Dendritic cell treated with granulocyte-macrophage colony-stimulating factor and Interleukin-4, amounts not matched to agents 40 ng/mL and 50 ng/mL, for 4 days (primary cell): ENCODE measurements around the gene SRCIN1.
A peak's percentile ranks its signal among the peaks of the same experiment; 100 is the strongest.
"Not testable (repeated sequence)": the region's sequence is repeated elsewhere in the genome, so short reads cannot be mapped to it uniquely, and the experiment has no call there.

Source experiments
- H3K27ac Mint-ChIP-seq: one replicate; pipeline ENCODE4 v1.8.0; 2022; ENCODE audit warnings: mild to moderate bottlenecking, mixed read lengths
- H3K27me3 Mint-ChIP-seq: one replicate; pipeline ENCODE4 v1.8.0; 2022; ENCODE audit warnings: mild to moderate bottlenecking, mixed read lengths
- H3K36me3 Mint-ChIP-seq: one replicate; pipeline ENCODE4 v1.8.0; 2022; ENCODE audit warnings: low read depth, mixed read lengths
- H3K4me1 Mint-ChIP-seq: one replicate; pipeline ENCODE4 v1.8.0; 2022; ENCODE audit warnings: low read depth, mixed read lengths
- H3K4me3 Mint-ChIP-seq: one replicate; pipeline ENCODE4 v1.8.0; 2022; ENCODE audit warnings: mild to moderate bottlenecking, moderate library complexity, mixed read lengths
- H3K9me3 Mint-ChIP-seq: one replicate; pipeline ENCODE4 v1.8.0; 2022; ENCODE audit warnings: mixed read lengths
- intact Hi-C: fragments of 100-400 bp; cut with micrococcal nuclease; formaldehyde crosslinking; loops from one replicate; pipeline ENCODE4 v1.15.0; 2022

SRCIN1 gene

DNA sequence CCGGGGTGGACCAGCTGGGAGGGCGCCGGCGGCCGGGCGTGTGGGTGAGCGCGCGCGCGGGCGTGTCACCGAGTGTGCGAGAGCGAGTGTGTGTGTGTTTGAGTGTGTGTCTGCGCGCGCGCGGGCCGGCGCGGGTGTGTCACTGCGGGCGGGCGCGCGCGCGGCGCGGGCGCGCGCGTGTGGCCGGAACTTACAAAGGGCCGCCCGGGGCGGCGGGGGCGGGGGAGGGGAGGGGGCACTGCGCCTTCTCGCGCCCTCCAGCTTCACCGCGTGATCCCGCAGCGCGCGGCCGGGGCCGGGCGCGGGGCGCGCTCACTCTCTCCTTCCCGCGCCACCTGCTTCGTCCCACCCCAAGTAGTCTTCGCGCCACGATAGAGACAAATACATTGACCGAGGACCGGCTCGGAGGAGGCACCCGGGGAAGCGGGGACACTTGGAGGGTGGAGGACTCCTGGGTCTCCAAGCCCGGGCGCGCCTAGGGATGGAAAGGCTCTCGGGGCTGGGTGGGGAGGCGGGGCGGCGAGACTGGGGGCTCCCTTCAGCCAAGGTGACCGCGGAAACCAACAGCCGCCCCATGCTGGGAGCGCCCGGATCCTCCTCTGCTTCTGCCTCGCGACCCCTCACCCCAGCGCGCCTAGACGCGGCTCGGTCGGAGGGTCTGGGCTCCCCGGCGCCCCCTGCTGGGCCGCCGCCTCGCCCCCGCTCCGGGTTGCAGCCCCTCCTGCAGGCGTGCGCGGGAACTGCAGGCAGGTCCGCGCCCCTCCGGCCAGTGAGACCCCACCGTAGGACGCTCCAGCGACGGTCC is at the start of gene SRCIN1:
TSS of gene SRCIN1 (minus strand) at position 112 of the 805 bp plus-strand sequence. CDS start 247 bp downstream, outside the sequence.
- intact Hi-C loops: no loop called here
- Mint-ChIP-seq H3K27me3 (peaks cover 98% of the 10 kb centered on the region), H3K4me1 (peaks cover 26% of the 10 kb centered on the region), H3K9me3 (no peaks in the 10 kb centered on the region), H3K4me3 (peak within 1 kb of the TSS; percentile 66), H3K36me3 (no peaks in the 10 kb centered on the region), H3K27ac (no peak within 1 kb of the TSS)

- H3K4me3 Mint-ChIP-seq: no peak overlapping the region
- intact Hi-C loops: loop anchor here (10.0 kb wide), 1 partner anchor 60 kb away; no protein-coding TSS in a partner anchor
Observed at GRCh38 chr17:38654411-38655398, 49.0 kb upstream of the SRCIN1 start.

GRCh38 chr17:38653679-38654078 is 47.9 kb upstream of the SRCIN1 start:
- H3K9me3 Mint-ChIP-seq: no peaks in the 10 kb centered on the region
- no peak overlapping the region for H3K4me3 Mint-ChIP-seq
- H3K27me3 Mint-ChIP-seq: peaks cover 76% of the 10 kb centered on the region
- H3K27ac Mint-ChIP-seq: no peak overlapping the region
- H3K36me3 Mint-ChIP-seq: no peaks in the 10 kb centered on the region
- intact Hi-C loops: loop anchor here (10.0 kb wide), 1 partner anchor 59 kb away; no protein-coding TSS in a partner anchor
- peaks cover 30% of the 10 kb centered on the region for H3K4me1 Mint-ChIP-seq

More at GRCh38 chr17:38654411-38655398, 49.0 kb upstream of the SRCIN1 start:
- peaks cover 37% of the 10 kb centered on the region for H3K4me1 Mint-ChIP-seq
- H3K9me3 Mint-ChIP-seq: no peaks in the 10 kb centered on the region
- H3K27me3 Mint-ChIP-seq: peaks cover 75% of the 10 kb centered on the region
- no peak overlapping the region for H3K27ac Mint-ChIP-seq
- no peaks in the 10 kb centered on the region for H3K36me3 Mint-ChIP-seq

- H3K36me3 Mint-ChIP-seq: no peaks in the 10 kb centered on the region
- no peak overlapping the region for H3K4me3 Mint-ChIP-seq
- no peaks in the 10 kb centered on the region for H3K9me3 Mint-ChIP-seq
- intact Hi-C loops: loop anchor here (10.0 kb wide), 1 partner anchor 58 kb away; no protein-coding TSS in a partner anchor
- H3K27ac Mint-ChIP-seq: no peak overlapping the region
- peaks cover 26% of the 10 kb centered on the region for H3K4me1 Mint-ChIP-seq
- H3K27me3 Mint-ChIP-seq: peaks cover 71% of the 10 kb centered on the region
Observed at GRCh38 chr17:38653230-38653629, 47.5 kb upstream of the SRCIN1 start.

DNA sequence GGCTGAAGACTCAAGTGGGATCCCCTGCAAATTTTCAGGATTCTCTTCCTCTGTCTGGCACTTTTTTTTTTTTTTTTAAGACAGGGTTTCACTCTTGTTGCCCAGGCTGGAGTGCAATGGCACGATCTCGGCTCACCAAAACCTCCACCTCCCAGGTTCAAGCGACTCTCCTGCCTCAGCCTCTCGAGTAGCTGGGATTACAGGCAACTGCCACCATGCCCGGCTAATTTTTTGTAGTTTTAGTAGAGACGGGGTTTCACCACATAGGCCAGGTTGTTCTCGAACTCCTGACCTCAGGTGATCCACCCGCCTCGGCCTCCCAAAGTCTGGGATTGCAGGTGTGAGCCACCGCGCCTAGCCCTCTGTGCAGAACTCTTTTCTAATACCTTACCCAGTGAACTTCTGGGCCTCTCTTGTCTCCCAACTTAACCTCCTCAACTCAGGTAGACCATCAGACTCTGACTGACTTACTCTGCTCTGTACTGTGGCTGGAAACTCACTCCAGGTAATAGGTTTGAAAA is 45.0 kb upstream of the SRCIN1 start:
- H3K9me3 Mint-ChIP-seq, H3K27ac Mint-ChIP-seq, H3K36me3 Mint-ChIP-seq, H3K4me3 Mint-ChIP-seq: not testable (repeated sequence)
- Mint-ChIP-seq H3K4me1 (peaks cover 10% of the 10 kb centered on the region), H3K27me3 (peaks cover 66% of the 10 kb centered on the region)
- intact Hi-C loops: loop anchor here (10.0 kb wide), 1 partner anchor 56 kb away; no protein-coding TSS in a partner anchor

DNA sequence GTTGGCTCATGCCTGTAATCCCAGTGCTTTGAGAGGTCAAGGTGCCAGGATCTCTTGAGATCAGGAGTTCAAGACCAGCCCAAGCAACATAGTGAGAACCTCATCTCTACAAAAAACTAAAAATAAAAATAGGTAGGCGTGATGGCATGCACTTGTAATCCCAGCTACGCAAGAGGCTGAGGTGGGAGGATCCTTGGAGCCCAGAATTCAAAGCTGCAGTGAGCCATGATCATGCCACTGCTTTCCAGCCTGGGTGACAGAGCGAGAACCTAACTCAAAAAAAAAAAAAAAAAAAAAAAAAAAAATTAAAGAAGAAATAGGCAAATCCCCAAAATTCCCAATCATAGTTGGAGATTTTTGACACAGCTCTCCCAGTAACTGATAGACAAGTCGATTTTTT is 32.2 kb upstream of the SRCIN1 start:
- Mint-ChIP-seq H3K9me3 (no peaks in the 10 kb centered on the region), H3K27me3 (peaks cover 33% of the 10 kb centered on the region), H3K36me3 (no peaks in the 10 kb centered on the region), H3K4me3 (no peak overlapping the region), H3K27ac (no peak overlapping the region), H3K4me1 (no peaks in the 10 kb centered on the region)
- intact Hi-C loops: no loop called here

GRCh38 chr17:38636054-38636453 is 30.3 kb upstream of the SRCIN1 start:
- Mint-ChIP-seq H3K27ac (no peak overlapping the region), H3K4me1 (no peaks in the 10 kb centered on the region)
- intact Hi-C loops: no loop called here

DNA sequence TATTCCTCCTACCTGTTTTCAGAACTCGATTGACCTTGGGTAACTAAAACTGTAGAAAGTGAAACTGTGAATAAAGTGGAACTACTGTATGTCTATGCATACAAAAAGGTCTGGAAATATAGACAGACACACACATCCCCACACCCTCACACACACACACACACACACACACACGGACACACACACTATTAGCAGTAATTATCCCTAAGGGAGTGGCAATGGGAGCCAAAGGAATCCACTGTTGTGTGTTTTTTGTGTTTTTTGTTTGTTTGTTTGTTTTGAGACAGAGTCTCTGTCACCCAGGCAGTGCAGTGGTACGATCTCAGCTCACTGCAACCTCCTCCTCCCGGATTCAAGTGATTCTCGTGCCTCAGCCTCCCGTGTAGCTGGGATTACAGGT is 26.6 kb upstream of the SRCIN1 start:
- Mint-ChIP-seq H3K4me3 (no peak overlapping the region), H3K36me3 (no peaks in the 10 kb centered on the region), H3K27me3 (peaks cover 23% of the 10 kb centered on the region), H3K9me3 (no peaks in the 10 kb centered on the region), H3K27ac (no peak overlapping the region), H3K4me1 (no peaks in the 10 kb centered on the region)
- intact Hi-C loops: no loop called here

More at GRCh38 chr17:38636054-38636453, 30.3 kb upstream of the SRCIN1 start:
- no peak overlapping the region for H3K4me3 Mint-ChIP-seq
- H3K9me3 Mint-ChIP-seq: no peaks in the 10 kb centered on the region
- H3K27me3 Mint-ChIP-seq: peaks cover 27% of the 10 kb centered on the region
- no peaks in the 10 kb centered on the region for H3K36me3 Mint-ChIP-seq

DNA sequence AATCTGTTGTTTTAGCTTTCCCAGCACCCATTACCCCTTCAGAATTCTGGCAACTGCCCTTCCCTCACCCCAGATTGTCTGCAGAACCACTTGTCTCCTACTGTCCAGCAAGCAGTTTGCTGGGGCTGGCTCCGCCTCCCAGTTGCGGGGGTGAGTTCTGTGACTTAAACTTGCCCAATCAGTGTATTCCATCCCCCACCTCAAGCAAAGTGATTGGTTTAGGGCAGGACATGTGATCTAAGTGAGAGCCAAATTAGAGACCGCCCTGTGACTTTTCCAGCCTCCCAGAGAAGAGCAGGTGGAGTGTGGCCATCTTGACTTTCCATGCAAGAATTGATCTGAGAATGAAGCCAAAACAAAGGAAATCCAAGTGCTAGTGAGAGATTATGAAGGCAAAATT is 22.7 kb upstream of the SRCIN1 start:
- peaks cover 20% of the 10 kb centered on the region for H3K27me3 Mint-ChIP-seq
- no peaks in the 10 kb centered on the region for H3K36me3 Mint-ChIP-seq
- intact Hi-C loops: no loop called here
- no peak overlapping the region for H3K27ac Mint-ChIP-seq
- H3K4me1 Mint-ChIP-seq: peaks cover 8% of the 10 kb centered on the region
- H3K4me3 Mint-ChIP-seq: no peak overlapping the region
- H3K9me3 Mint-ChIP-seq: no peaks in the 10 kb centered on the region

DNA sequence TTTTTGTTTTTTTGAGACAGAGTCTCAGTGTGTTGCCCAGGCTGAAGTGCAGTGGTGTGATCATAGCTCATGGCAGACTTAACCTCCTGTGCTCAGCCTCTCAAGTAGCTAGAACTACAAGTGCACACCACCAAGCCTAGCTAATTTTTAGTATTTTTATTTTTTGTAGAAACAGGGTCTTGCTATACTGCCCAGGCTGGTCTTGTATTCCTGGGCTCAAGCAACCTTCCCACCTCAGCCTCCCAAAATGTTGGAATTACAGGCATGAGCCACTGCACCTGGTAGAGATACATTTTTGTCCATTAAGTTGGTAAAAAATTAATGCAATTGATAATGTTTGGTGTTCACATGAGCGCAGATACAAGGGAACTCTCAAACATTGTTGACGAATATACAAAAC is 22.2 kb upstream of the SRCIN1 start:
- Mint-ChIP-seq H3K4me1 (peaks cover 8% of the 10 kb centered on the region), H3K36me3 (no peaks in the 10 kb centered on the region), H3K9me3 (no peaks in the 10 kb centered on the region), H3K27ac (no peak overlapping the region), H3K27me3 (peaks cover 25% of the 10 kb centered on the region), H3K4me3 (no peak overlapping the region)
- intact Hi-C loops: no loop called here

- intact Hi-C loops, H3K27ac Mint-ChIP-seq, H3K36me3 Mint-ChIP-seq, H3K4me3 Mint-ChIP-seq, H3K4me1 Mint-ChIP-seq, H3K9me3 Mint-ChIP-seq: not testable (repeated sequence)
- H3K27me3 Mint-ChIP-seq: peaks cover 35% of the 10 kb centered on the region
Observed at GRCh38 chr17:38626606-38627226, 21.0 kb upstream of the SRCIN1 start.

DNA sequence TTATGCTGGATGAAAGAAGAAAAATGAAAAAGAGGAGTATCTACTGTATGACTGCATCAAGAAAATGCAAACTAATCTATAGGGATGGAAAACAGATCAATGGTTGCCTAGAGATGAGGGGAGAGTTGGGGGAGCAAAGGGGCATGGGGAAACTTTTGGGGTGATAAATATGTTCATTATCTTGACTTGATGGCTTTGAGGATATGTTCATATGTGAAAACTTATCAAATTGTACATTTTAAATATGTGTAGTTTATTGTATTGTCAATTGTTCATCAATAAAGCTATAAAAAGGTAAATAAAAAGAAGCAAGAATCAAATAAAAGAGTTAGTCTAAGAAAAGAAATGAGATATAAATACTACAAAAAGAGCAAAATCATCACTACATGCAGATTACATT is 19.7 kb upstream of the SRCIN1 start:
- Mint-ChIP-seq H3K27ac (no peak overlapping the region), H3K36me3 (no peaks in the 10 kb centered on the region), H3K4me3 (no peak overlapping the region), H3K4me1 (peaks cover 8% of the 10 kb centered on the region), H3K27me3 (peaks cover 48% of the 10 kb centered on the region), H3K9me3 (no peaks in the 10 kb centered on the region)
- intact Hi-C loops: no loop called here

- H3K4me3 Mint-ChIP-seq, intact Hi-C loops, H3K4me1 Mint-ChIP-seq, H3K27ac Mint-ChIP-seq, H3K36me3 Mint-ChIP-seq, H3K9me3 Mint-ChIP-seq: not testable (repeated sequence)
- peaks cover 54% of the 10 kb centered on the region for H3K27me3 Mint-ChIP-seq
Observed at GRCh38 chr17:38624782-38625355, 19.1 kb upstream of the SRCIN1 start.
